ENCODE results near the gene ERVV-1.
"Not testable (repeated sequence)": the region's sequence is repeated elsewhere in the genome, so short reads cannot be mapped to it uniquely, and the experiment has no call there.

Gene ERVV-1

GRCh38 chr19:53019684-53020083, 6.0 kb downstream of the ERVV-1 start:
- no peak for DNase-seq (ENCODE audit: low spot score)

GRCh38 chr19:53028306-53028705, 14.6 kb downstream of the ERVV-1 start:
- not testable (repeated sequence) for DNase-seq (ENCODE audit: low spot score)

DNA sequence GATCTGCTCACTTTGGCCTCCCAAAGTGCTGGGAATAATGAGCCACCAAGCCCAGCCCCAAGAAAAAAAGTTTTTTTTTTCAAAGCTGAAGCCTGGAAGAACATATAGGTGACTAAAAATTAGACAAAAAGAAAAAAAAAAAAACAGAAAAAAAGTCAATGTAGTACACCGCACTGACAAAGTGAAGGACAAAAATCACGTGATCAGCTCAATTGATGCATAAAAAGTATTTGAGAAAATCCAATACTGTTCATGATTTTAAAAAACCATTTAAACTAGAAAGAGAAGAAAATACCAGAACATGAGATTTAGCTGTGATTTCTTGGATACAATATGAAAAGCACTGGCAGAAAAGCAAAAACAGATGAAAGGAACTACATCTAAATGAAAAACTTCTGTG, 20.3 kb downstream of the ERVV-1 start:
- no peak for DNase-seq (ENCODE audit: low spot score)

- no peak for DNase-seq (ENCODE audit: low spot score)
Measured at GRCh38 chr19:53034948-53035675, 21.4 kb downstream of the ERVV-1 start.

- no peak for DNase-seq (ENCODE audit: low spot score)
Measured at GRCh38 chr19:53037101-53038097, 23.7 kb downstream of the ERVV-1 start.

DNA sequence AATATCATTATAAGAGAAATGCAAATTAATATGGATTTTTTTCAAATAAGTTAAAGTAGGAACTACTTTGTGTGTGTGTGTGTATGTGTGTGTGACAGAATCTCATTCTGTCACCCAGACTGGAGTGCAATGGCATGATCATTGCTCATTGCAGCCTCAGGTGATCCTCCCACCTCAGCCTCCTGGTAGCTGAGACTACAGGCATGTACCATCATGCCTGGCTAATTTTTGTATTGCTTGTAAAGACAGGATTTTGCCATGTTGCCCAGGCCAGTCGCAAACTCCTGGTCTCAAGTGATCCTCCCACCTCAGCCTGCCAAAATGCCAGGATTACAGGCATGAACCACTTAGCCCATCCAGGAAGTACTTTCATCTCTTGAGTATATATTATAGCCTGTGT, 27.6 kb downstream of the ERVV-1 start:
- no peak for DNase-seq (ENCODE audit: low spot score)

- DNase-seq (ENCODE audit: low spot score): no peak
Measured at GRCh38 chr19:53045536-53045935, 31.8 kb downstream of the ERVV-1 start.

GRCh38 chr19:53047379-53047778, 33.7 kb downstream of the ERVV-1 start:
- DNase-seq (ENCODE audit: low spot score): no peak

DNA sequence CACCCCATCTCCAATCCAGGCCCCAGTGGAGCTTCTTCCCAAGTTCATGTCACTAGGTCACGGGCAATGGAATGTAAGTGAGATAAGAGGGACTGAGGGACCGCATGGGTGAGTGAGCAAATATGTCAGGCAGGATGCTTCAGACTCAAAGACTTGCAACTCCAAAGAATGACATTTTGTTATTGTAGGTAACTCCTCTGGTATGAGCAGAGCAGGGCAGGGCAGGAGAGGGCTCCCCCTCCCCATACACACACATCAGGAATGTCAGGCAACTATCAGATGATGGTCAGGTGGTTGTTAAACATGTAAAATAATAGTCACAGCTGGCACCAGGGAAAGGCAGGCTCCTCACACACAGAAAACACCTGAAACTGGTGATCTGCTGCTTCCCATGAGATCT, 41.4 kb downstream of the ERVV-1 start:
- no peak for DNase-seq (ENCODE audit: low spot score)

- no peak for DNase-seq (ENCODE audit: low spot score)
Measured at GRCh38 chr19:53057904-53058580, 44.3 kb downstream of the ERVV-1 start.
